Hematopoietic multipotent progenitor cell treated with erythropoietin and hydrocortisone succinate and interleukin-3 and kit ligand, for 4 days (in vitro differentiated cells): ENCODE measurements around the gene ZBTB45.
"Not testable (repeated sequence)": the region's sequence is repeated elsewhere in the genome, so short reads cannot be mapped to it uniquely, and the experiment has no call there.

Experiments
- DNase-seq: peaks from one replicate; pipeline ENCODE4 v3.0.0-alpha.2; 2015

ZBTB45 gene

GRCh38 chr19:58474291-58474996 lies 45.2 kb downstream of the ZBTB45 start:
- no peak for DNase-seq

- no peak for DNase-seq
These were observed 45.8 kb downstream of the ZBTB45 start for GRCh38 chr19:58473775-58474174.

GRCh38 chr19:58471736-58472135 lies 47.9 kb downstream of the ZBTB45 start:
- DNase-seq = no peak

- DNase-seq = not testable (repeated sequence)
These were observed 48.6 kb downstream of the ZBTB45 start for GRCh38 chr19:58470837-58471543.

GRCh38 chr19:58469241-58470013 lies 50.2 kb downstream of the ZBTB45 start:
- no peak for DNase-seq

- DNase-seq = no peak
These were observed 51.3 kb downstream of the ZBTB45 start for GRCh38 chr19:58468216-58468839.

- DNase-seq = peak; percentile 99
These were observed 52.6 kb downstream of the ZBTB45 start, which contains the start of gene ZNF324 for GRCh38 chr19:58466760-58467589. Gene ZNF324, plus strand, starts transcription at chr19:58467080. Its CDS starts 2,106 bp downstream, at chr19:58469186.

- no peak for DNase-seq
These were observed 53.4 kb downstream of the ZBTB45 start for GRCh38 chr19:58466089-58466759.
